DND-41 (cell line): ENCODE data around the gene CDK17.
"Not testable (repeated sequence)": the region's sequence is repeated elsewhere in the genome, so short reads cannot be mapped to it uniquely, and the experiment has no call there.

Experiments
- EZH2 ChIP-seq: IDR thresholded peaks from 3 replicates; pipeline ENCODE4 v1.6.1; 2012; ENCODE audit warnings: borderline replicate concordance, low read depth, mild to moderate bottlenecking, moderate library complexity, low read length, inconsistent platforms; ENCODE audit not compliant: severe bottlenecking
- TF ChIP-seq, protein P1 (sequence below): IDR thresholded peaks from 2 replicates; pipeline ENCODE4 v1.5.1; 2012; ENCODE audit warnings: borderline replicate concordance, low read length, moderate library complexity, mild to moderate bottlenecking; ENCODE audit not compliant: poor library complexity, severe bottlenecking; ENCODE audit errors: extremely low read depth

DNA sequence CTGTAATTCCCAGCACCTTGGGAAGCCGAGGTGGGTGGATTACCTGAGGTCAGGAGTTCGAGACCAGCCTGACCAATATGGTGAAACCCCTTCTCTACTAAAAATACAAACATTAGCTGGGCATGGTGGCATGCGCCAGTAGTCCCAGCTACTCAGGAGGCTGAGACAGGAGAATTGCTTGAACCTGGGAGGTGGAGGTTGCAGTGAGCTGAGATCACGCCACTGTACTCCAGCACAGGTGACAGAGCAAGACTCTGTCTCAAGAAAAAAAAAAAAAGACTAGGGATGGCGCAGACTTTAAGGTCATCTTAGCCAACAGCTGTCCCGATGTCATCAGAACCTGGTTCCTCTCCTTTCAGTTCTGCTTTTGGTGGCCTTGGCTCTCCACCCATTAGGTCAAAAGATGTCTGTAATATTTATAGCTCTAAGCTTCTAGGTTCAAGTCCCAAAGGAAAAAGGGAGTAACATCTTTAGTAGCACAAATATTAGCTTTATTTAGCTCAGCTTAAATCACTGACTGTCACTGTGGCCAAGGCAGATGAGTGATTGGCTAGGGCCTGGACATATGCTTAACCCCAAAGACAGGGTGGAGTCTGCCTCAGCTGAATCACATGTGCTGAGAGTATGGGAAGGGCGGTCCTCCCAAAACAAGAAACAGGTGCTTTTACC, 7.3 kb upstream of the CDK17 start:
- TF ChIP-seq, protein P1, sequence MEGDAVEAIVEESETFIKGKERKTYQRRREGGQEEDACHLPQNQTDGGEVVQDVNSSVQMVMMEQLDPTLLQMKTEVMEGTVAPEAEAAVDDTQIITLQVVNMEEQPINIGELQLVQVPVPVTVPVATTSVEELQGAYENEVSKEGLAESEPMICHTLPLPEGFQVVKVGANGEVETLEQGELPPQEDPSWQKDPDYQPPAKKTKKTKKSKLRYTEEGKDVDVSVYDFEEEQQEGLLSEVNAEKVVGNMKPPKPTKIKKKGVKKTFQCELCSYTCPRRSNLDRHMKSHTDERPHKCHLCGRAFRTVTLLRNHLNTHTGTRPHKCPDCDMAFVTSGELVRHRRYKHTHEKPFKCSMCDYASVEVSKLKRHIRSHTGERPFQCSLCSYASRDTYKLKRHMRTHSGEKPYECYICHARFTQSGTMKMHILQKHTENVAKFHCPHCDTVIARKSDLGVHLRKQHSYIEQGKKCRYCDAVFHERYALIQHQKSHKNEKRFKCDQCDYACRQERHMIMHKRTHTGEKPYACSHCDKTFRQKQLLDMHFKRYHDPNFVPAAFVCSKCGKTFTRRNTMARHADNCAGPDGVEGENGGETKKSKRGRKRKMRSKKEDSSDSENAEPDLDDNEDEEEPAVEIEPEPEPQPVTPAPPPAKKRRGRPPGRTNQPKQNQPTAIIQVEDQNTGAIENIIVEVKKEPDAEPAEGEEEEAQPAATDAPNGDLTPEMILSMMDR = not testable (repeated sequence)
- not testable (repeated sequence) for TF ChIP-seq EZH2
